Left renal cortex interstitium (tissue), 4 donors: ENCODE data around the gene DYNLRB1. TPM values are rescaled to one million over a fixed set of nuclear protein-coding genes. Genes with fewer than 3 reads are reported as not detected.

Experiments used
- DNase-seq, 4 donors: peaks; one replicate each; pipeline ENCODE4 v3.0.0-alpha.2; 2013; ENCODE audit warnings: low read depth in 4 of 4, low spot score in 2 of 4, missing footprints in 1 of 4
- polyA plus RNA-seq, 4 donors: library from polyadenylated mRNA; unstranded; fragments of 120-200 nt; gene quantifications; one replicate each; pipeline ENCODE4 v1.2.1, GENCODE V29; 2013; ENCODE audit not compliant: insufficient read length in 4 of 4

The DYNLRB1 gene
- polyA plus RNA-seq, 4 donors, result 184 to 213 (median 198) TPM

DNA sequence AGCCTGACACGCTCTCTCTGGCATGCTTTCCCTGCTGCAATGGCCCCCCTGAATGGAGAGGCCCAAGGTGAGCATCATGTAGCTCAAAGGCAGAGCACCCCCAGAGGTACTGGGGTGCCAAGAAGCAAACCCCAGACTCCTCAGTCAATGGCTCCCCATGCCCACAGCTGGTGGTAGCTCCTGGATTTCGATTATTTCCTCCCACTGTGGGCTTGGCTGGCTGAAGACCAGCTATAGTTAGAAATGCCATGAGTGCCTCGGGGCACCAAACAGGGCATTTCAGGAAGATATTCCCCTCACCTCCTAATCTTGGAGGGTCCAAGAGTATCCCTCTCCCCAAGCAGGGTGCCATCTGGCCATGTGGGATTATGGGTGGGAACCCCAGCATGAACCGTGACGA, 59.0 kb downstream of the DYNLRB1 start:
- DNase-seq, result no peak

DNA sequence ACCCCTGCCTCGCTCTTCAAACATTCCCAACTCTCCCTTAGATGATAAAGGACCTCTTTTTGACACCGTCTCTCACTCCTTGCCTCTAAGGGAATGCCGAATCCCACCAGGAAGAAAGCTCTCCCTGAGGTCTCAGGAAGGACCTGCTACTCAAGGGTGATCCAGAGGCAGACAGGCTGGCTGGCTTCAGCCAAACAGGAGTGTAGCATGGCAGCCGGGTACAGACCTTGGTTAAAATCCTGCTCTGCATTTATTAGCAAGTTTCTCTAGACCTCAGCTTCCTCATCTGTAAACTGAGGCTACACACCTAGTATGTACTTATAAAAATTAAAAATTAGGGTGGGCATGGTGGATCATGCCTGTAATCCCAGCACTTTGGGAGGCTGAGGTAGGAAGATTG, 59.5 kb downstream of the DYNLRB1 start:
- no peak for DNase-seq

DNA sequence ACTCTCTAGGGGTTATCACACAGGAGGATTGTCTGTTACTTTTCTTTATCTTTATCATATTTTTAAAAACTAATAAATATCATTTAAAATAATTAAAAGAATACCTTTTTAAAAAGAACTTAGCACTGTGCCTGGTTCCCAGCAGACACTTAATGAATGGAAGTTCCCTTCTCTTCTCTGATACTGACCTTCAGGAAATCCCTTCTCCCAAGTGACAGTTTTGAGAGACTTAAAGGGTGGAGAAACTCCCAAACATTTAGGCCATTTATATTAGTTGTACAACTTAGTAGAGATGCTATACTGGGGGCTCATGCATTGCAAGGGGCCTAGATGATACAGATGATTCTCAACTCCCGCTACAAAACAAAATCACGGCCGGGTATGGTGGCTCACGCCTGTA, 60.8 kb downstream of the DYNLRB1 start:
- no peak for DNase-seq

DNA sequence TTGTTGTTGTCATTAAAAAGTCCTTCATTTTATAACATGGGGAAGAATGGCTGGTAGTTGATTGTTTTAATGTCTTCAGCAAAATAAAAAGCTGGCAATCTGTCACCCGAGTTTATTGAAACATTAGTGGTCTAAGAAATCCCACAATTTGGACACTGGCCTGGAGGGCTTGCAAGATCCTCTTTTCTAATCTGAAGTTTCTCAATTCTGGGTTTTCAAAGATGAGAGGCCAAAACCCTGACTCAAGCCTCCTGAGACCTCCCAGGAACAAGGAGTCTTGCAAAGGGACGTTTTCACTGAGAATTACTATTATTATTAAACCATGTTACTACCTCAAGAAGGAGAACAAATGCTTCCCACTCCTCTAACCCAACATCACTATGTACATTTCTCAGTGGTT, 61.8 kb downstream of the DYNLRB1 start:
- no peak for DNase-seq

GRCh38 chr20:34578521-34578920, 62.3 kb downstream of the DYNLRB1 start:
- no peak for DNase-seq

GRCh38 chr20:34579191-34579978, 63.2 kb downstream of the DYNLRB1 start:
- DNase-seq, result no peak

DNA sequence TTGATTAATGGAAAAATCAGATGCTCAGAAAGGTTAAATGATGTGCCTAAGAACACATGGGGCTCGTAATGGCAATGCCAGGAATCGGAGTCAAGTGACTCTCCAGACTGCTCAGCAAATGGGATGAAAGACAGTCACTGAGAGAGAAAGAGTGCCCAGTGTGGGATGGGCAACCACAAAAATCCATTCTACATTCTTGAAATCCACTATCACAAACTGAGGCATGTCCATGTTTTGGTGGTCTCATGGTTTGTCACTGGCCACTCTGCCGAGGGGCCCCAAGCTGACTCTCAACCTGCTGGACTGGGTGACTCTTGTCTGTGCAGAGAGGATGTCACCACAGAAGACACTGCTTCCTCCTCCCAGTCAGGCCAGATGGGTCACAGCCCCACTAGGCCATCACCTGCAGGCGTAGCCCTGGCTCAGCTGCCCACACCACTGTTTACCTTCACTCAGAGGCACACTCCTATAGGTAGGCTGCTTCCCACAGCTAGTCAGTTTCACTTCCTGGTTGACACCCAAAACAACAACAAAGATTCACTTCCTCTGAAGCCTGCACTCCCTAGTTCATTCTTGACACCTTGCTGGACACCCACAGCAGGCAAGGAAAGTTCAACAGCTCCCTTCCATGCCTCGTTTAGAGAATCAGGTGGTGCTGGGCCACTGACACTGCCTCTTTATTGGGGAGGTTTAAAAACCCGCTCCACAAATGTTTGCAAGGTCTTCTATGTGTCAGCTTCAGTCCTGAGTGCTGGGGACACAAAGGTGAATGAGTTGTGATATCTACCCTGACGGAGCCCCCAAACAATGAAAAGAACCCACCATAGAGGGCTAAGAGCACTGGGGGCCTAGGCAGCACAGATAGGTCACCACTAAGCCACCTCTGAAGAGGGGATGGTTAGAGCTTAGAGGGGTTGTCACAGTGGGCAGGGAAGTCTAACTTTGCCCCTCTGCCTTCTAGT, 64.0 kb downstream of the DYNLRB1 start:
- no peak for DNase-seq

GRCh38 chr20:34581341-34582184, 65.3 kb downstream of the DYNLRB1 start:
- no peak for DNase-seq

DNA sequence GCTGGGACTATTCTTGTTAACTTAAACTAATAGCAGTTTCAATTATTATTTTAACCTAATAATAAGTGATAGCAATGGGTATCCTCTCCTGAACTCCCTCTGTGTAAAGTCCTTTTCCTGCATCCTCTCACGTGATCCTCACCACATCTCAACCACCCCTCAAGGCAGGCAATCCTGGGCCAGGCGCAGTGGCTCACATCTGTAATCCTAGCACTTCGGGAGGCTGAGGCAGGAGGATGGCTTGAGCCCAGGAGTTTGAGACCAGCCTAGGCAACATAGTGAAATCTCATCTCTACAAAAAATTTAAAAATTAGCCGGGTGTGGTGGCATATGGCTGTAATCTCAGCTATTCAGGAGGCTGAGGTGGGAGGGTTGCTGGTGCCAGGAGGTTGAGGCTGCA, 66.0 kb downstream of the DYNLRB1 start:
- no peak for DNase-seq

DNA sequence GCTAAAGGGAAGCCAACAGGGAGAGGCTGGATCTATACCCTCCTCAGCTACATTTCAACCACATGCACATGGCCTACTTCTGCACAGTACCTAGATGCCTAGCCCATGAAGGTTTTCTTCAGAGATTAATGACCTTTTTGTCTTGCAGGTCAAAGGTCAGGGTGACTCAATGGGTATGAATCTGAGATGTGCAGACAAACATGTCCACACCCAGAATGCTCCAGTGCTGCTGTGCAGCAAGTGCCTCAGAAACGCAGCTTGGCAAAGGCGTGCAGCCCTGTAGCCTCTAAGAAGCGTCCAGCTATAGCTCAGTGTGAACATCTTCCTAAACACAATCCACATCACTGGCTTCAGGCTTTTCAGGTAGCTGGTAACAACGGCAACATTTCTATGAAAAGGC, 66.7 kb downstream of the DYNLRB1 start:
- DNase-seq, result no peak

- no peak for DNase-seq
Observed at GRCh38 chr20:34583544-34583943, 67.3 kb downstream of the DYNLRB1 start.

DNA sequence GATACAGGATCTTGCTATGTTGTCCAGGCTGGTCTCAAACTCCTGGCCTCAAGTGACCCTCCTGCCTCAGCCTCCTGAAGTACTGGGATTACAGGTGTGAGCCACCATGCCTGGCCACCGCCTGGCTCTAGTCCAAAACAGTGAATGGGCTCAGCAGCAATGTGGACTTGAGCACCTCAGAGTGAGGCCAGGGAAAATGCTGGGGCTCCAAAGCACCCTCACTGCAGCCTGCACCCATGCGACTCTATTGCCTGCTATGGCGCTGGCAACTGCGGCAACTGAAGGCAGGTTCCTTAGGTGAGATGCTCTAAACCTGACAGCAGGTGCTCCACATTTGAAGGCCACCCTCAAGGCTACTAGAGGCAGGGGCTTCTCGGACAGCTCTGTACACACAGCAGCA, 68.8 kb downstream of the DYNLRB1 start:
- no peak for DNase-seq

DNA sequence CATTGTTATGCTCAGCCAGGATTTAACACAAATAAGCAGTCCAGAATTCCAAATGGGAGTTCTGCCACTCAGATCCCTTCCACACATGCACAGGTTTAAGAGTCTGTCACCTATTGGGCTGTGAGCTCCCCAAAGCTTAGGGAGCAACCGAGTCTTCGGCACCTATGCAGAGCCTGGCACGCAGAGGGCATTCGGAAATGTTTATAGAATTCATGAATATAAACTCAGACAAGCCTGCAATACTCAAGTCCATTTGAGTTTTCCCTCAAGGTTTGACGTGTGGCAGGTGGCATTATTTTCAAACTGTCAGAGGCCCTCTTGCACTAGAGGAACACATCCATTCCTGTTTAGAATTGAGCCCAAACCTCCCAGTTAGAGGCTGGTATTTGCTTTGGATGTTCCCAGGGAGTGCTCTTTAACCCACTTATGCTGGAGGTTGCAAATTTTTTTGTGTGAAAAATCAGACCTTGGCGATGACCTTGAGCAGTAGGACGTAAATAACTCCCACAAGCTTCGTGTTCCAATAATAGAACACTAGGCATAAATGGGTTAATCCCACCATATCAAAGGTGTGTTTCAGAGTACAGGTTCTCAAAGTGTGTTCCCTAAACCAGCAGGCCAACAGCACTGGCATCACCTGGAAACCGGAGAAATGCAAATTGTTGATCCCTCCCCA, 70.4 kb downstream of the DYNLRB1 start:
- no peak for DNase-seq

Other genes with a start within 250 kb of the DYNLRB1 start
- 100 to 1,000 TPM; 183 to 195 (median 186) TPM for gene AHCY, start 213.1 kb upstream of the DYNLRB1 start, polyA plus RNA-seq
- gene ITCH, start 153.1 kb upstream of the DYNLRB1 start, polyA plus RNA-seq, result 10 to 100 TPM; 38.9 to 50.7 (median 46.2) TPM
- gene MAP1LC3A, start 42.3 kb downstream of the DYNLRB1 start, polyA plus RNA-seq, result 10 to 100 TPM; 20.0 to 40.9 (median 31.5) TPM
- gene PIGU, start 160.7 kb downstream of the DYNLRB1 start, polyA plus RNA-seq, result 10 to 100 TPM; 37.0 to 46.1 (median 41.3) TPM
- gene TP53INP2, start 187.9 kb downstream of the DYNLRB1 start, polyA plus RNA-seq, result 10 to 100 TPM; 11.0 to 14.9 (median 12.4) TPM